Measurements from ENCODE around the gene ST14. TPM values are rescaled to one million over a fixed set of nuclear protein-coding genes. Genes with fewer than 3 reads are reported as not detected.

Gene ST14
- not detected for polyA plus RNA-seq (2013, experiment 1 of 2)
- not detected for polyA plus RNA-seq (2013, experiment 2 of 2)

GRCh38 chr11:130159657-130160497 lies at the start of gene ST14:
Gene ST14, plus strand, starts transcription at chr11:130159782. Its CDS starts 198 bp downstream, at chr11:130159980.
- Histone ChIP-seq H3K4ac (ENCODE audit: low read depth in 1 of 2, low read length in 2 of 2) (no peak within 1 kb of the TSS), H3K9ac (ENCODE audit: low read length) (no peak within 1 kb of the TSS), H4K91ac (ENCODE audit: low read length) (no peak within 1 kb of the TSS), H2AFZ (ENCODE audit: low read depth, low read length) (no peak within 1 kb of the TSS), H4K8ac (ENCODE audit: low read length) (no peak within 1 kb of the TSS), H2BK120ac (ENCODE audit: low read depth, low read length) (no peak within 1 kb of the TSS), H2BK15ac (ENCODE audit: low read depth, poor library complexity, severe bottlenecking) (no peak within 1 kb of the TSS), H3K9me3 (ENCODE audit: control insufficient read depth, low read length) (no peaks in the 10 kb centered on the region), H3K79me1 (replicated peaks; ENCODE audit: low read length, poor library complexity, severe bottlenecking) (no peaks in the 10 kb centered on the region), H3K4me3 (ENCODE audit: insufficient read depth in 1 of 2, low read depth in 1 of 2, low read length in 2 of 2) (peak within 1 kb of the TSS in 1 of 2 experiments; percentile 14), H3K23ac (ENCODE audit: low read length in 2 of 2) (no peak within 1 kb of the TSS), H2BK5ac (ENCODE audit: low read depth, low read length, poor library complexity, severe bottlenecking) (no peak within 1 kb of the TSS), H3K14ac (ENCODE audit: low read length in 2 of 2) (no peak within 1 kb of the TSS), H3K18ac (ENCODE audit: low read depth in 1 of 2, low read length in 2 of 2) (no peak within 1 kb of the TSS), H2AK5ac (ENCODE audit: low read length, severe bottlenecking) (no peak within 1 kb of the TSS), H3K36me3 (ENCODE audit: control insufficient read depth in 1 of 2, insufficient read depth in 2 of 2, low read depth in 1 of 2, low read length in 2 of 2) (no peaks in the 10 kb centered on the region), H2BK12ac (ENCODE audit: low read length in 2 of 2) (no peak within 1 kb of the TSS), H3K27me3 (ENCODE audit: control insufficient read depth in 1 of 2, insufficient read depth in 1 of 2, low read length in 2 of 2) (peaks cover 45 to 50% of the 10 kb centered on the region in 2 experiments), H3K4me1 (ENCODE audit: control insufficient read depth, insufficient read depth, low read depth, low read length) (peaks cover 24% of the 10 kb centered on the region), H3K27ac (ENCODE audit: low read length, poor library complexity, severe bottlenecking) (no peak within 1 kb of the TSS), H3K4me2 (ENCODE audit: low read length, poor library complexity, severe bottlenecking) (peak within 1 kb of the TSS; percentile 76)
- WGBS = 4% methylated on average over 71 of the region's 89 CpGs
- DNase-seq = no peak

DNA sequence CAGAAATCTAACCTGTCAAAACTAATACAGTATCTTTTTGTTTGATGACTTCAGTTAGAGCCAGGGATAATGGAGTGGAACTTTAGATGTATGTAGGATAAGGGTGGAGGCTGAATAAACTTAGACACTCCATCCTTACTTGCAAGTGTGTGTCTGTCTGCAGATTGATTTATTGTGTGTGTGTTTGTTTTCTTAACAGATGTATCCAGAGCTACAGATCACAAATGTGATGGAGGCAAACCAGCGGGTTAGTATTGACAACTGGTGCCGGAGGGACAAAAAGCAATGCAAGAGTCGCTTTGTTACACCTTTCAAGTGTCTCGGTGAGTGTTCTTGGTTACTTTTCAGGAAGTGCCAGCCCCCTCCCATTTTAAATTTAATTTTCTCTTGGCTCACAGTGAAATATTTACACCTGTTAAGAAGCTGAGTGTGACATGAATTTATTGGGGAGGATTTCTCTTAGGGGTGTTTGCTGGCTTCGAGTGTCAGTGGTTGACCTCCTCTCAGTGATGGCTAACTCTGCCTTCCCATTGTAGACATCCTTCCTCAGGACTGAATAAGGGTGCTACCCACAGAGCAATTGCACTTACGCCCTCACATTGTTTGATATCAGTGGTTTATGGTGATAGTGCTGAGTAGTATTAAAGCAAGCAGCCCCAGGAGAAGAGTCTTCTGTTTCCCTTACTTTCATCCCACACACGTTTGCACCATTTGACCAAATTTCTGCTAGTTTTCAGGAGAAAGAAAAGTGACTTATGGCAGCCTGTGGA lies 49.1 kb upstream of the ST14 start:
- Histone ChIP-seq H2BK15ac (ENCODE audit: low read depth, poor library complexity, severe bottlenecking) (no peak overlapping the region), H3K36me3 (ENCODE audit: control insufficient read depth in 1 of 2, insufficient read depth in 2 of 2, low read depth in 1 of 2, low read length in 2 of 2) (peaks cover 15 to 63% of the 10 kb centered on the region in 2 experiments), H2BK12ac (ENCODE audit: low read length in 2 of 2) (no peak overlapping the region), H2BK5ac (ENCODE audit: low read depth, low read length, poor library complexity, severe bottlenecking) (no peak overlapping the region), H2AFZ (ENCODE audit: low read depth, low read length) (no peak overlapping the region), H3K4me1 (ENCODE audit: control insufficient read depth, insufficient read depth, low read depth, low read length) (peaks cover 7% of the 10 kb centered on the region), H4K91ac (ENCODE audit: low read length) (no peak overlapping the region), H3K4me2 (ENCODE audit: low read length, poor library complexity, severe bottlenecking) (no peak overlapping the region), H3K23ac (ENCODE audit: low read length in 2 of 2) (no peak overlapping the region), H3K9me3 (ENCODE audit: control insufficient read depth, low read length) (no peaks in the 10 kb centered on the region), H3K4me3 (ENCODE audit: insufficient read depth in 1 of 2, low read depth in 1 of 2, low read length in 2 of 2) (no peak overlapping the region), H4K8ac (ENCODE audit: low read length) (no peak overlapping the region), H3K27me3 (ENCODE audit: control insufficient read depth in 1 of 2, insufficient read depth in 1 of 2, low read length in 2 of 2) (peaks cover 0 to 5% of the 10 kb centered on the region in 2 experiments), H2BK120ac (ENCODE audit: low read depth, low read length) (no peak overlapping the region), H3K79me1 (replicated peaks; ENCODE audit: low read length, poor library complexity, severe bottlenecking) (peaks cover 32% of the 10 kb centered on the region), H2AK5ac (ENCODE audit: low read length, severe bottlenecking) (peak overlapping the region; percentile 18), H3K18ac (ENCODE audit: low read depth in 1 of 2, low read length in 2 of 2) (no peak overlapping the region), H3K14ac (ENCODE audit: low read length in 2 of 2) (no peak overlapping the region), H3K27ac (ENCODE audit: low read length, poor library complexity, severe bottlenecking) (no peak overlapping the region), H3K9ac (ENCODE audit: low read length) (no peak overlapping the region), H3K4ac (ENCODE audit: low read depth in 1 of 2, low read length in 2 of 2) (no peak overlapping the region)
- over 99% methylated on average over 6 of the region's 7 CpGs for WGBS
- no peak for DNase-seq

- no peak overlapping the region for H3K14ac ChIP-seq (ENCODE audit: low read length in 2 of 2)
- no peak overlapping the region for H4K8ac ChIP-seq (ENCODE audit: low read length)
- no peak overlapping the region for H2BK12ac ChIP-seq (ENCODE audit: low read length in 2 of 2)
- DNase-seq = no peak
- no peak overlapping the region for H3K27ac ChIP-seq (ENCODE audit: low read length, poor library complexity, severe bottlenecking)
- no peaks in the 10 kb centered on the region for H3K9me3 ChIP-seq (ENCODE audit: control insufficient read depth, low read length)
- no peak overlapping the region for H3K4me3 ChIP-seq (ENCODE audit: insufficient read depth in 1 of 2, low read depth in 1 of 2, low read length in 2 of 2)
- H3K9ac ChIP-seq (ENCODE audit: low read length) = no peak overlapping the region
- no peak overlapping the region for H2AK5ac ChIP-seq (ENCODE audit: low read length, severe bottlenecking)
- H3K23ac ChIP-seq (ENCODE audit: low read length in 2 of 2) = no peak overlapping the region
- no peak overlapping the region for H4K91ac ChIP-seq (ENCODE audit: low read length)
- no peak overlapping the region for H2BK120ac ChIP-seq (ENCODE audit: low read depth, low read length)
- no peak overlapping the region for H3K4ac ChIP-seq (ENCODE audit: low read depth in 1 of 2, low read length in 2 of 2)
- H3K79me1 ChIP-seq (replicated peaks; ENCODE audit: low read length, poor library complexity, severe bottlenecking) = peaks cover 33% of the 10 kb centered on the region
- H3K18ac ChIP-seq (ENCODE audit: low read depth in 1 of 2, low read length in 2 of 2) = no peak overlapping the region
- WGBS = 91% methylated on average over 9 of the region's 10 CpGs
- H3K4me1 ChIP-seq (ENCODE audit: control insufficient read depth, insufficient read depth, low read depth, low read length) = peaks cover 3% of the 10 kb centered on the region
- no peak overlapping the region for H2BK15ac ChIP-seq (ENCODE audit: low read depth, poor library complexity, severe bottlenecking)
- no peak overlapping the region for H2BK5ac ChIP-seq (ENCODE audit: low read depth, low read length, poor library complexity, severe bottlenecking)
- H3K4me2 ChIP-seq (ENCODE audit: low read length, poor library complexity, severe bottlenecking) = no peak overlapping the region
- no peak overlapping the region for H2AFZ ChIP-seq (ENCODE audit: low read depth, low read length)
- H3K36me3 ChIP-seq (ENCODE audit: control insufficient read depth in 1 of 2, insufficient read depth in 2 of 2, low read depth in 1 of 2, low read length in 2 of 2) = peaks cover 19 to 70% of the 10 kb centered on the region in 2 experiments
- no peaks in the 10 kb centered on the region for H3K27me3 ChIP-seq (ENCODE audit: control insufficient read depth in 1 of 2, insufficient read depth in 1 of 2, low read length in 2 of 2)
These were observed 47.3 kb upstream of the ST14 start for GRCh38 chr11:130112071-130112830.

Data from mesenchymal stem cell (in vitro differentiated cells and primary cell).